ENCODE measurements around the gene CIPC.
A peak's percentile ranks its signal among the peaks of the same experiment; 100 is the strongest.

The CIPC gene, protein sequence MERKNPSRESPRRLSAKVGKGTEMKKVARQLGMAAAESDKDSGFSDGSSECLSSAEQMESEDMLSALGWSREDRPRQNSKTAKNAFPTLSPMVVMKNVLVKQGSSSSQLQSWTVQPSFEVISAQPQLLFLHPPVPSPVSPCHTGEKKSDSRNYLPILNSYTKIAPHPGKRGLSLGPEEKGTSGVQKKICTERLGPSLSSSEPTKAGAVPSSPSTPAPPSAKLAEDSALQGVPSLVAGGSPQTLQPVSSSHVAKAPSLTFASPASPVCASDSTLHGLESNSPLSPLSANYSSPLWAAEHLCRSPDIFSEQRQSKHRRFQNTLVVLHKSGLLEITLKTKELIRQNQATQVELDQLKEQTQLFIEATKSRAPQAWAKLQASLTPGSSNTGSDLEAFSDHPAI

GRCh38 chr14:77097700-77098528 is at the start of gene CIPC:
Gene CIPC, plus strand, starts transcription at chr14:77098258. Its CDS starts 7,451 bp downstream, at chr14:77105709.
- ATAC-seq (ENCODE audit: low read depth): peak; percentile 79
- H3K9me3 Mint-ChIP-seq: no peaks in the 10 kb centered on the region
- peak within 1 kb of the TSS; percentile 100 for H3K27ac Mint-ChIP-seq
- peak; percentile 93 to 99 for DNase-seq (ENCODE audit: low spot score in 2 of 2)
- peaks cover 3% of the 10 kb centered on the region for H3K36me3 Mint-ChIP-seq
- peaks cover 43% of the 10 kb centered on the region for H3K4me1 Mint-ChIP-seq
- no peaks in the 10 kb centered on the region for H3K27me3 Mint-ChIP-seq
- peak within 1 kb of the TSS; percentile 99 for H3K4me3 Mint-ChIP-seq

- H3K4me1 Mint-ChIP-seq: peaks cover 6% of the 10 kb centered on the region
- no peaks in the 10 kb centered on the region for H3K36me3 Mint-ChIP-seq
- no peaks in the 10 kb centered on the region for H3K27me3 Mint-ChIP-seq
- no peak for ATAC-seq (ENCODE audit: low read depth)
- H3K4me3 Mint-ChIP-seq: no peak overlapping the region
- no peaks in the 10 kb centered on the region for H3K9me3 Mint-ChIP-seq
- DNase-seq (ENCODE audit: low spot score in 2 of 2): no peak
- H3K27ac Mint-ChIP-seq: no peak overlapping the region
Measured at GRCh38 chr14:77051116-77051515, 46.9 kb upstream of the CIPC start.

- DNase-seq (ENCODE audit: low spot score in 2 of 2) (no peak), ATAC-seq (ENCODE audit: low read depth) (no peak)
- Mint-ChIP-seq H3K27ac (no peak overlapping the region), H3K4me1 (peaks cover 6% of the 10 kb centered on the region), H3K27me3 (no peaks in the 10 kb centered on the region), H3K36me3 (no peaks in the 10 kb centered on the region), H3K9me3 (no peaks in the 10 kb centered on the region), H3K4me3 (no peak overlapping the region)
Measured at GRCh38 chr14:77052281-77053044, 45.6 kb upstream of the CIPC start.

DNA sequence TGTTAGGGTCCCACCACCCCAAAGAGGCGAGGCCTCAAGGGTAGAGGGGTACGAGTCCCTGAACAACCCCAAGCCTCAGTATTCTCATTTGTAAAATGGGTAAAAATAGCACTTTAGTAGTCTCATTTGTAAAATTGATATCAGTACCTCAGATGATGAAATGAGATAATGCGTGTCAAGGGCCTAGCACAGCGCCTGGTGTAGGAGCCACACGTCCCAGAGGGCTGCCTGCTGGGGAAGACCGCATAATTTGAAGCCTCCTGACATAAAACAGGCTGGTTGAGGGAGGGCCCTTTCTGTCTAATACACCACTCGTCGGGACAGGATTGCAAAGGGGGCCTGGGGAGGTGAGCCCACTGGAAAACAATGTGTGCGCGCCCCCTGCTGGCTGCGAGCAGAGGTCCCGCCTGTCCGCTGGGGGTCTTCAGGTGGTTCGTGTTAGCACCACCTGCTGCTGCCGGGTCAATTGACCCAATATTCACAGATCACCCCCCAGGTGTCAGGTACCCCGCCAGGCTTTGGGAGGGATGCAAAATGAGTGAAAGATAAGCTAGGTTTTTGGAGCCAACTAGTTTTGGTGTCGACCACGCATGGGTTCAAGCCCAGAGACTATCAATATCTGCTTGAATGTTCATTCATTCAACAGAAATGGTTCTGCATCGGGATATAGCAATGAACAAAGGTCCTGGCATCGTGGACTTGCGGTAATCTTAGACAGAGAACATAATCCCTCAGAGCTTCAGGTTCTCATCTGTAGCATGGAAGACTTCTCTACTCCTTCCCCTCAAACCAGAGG is 44.8 kb upstream of the CIPC start:
- H3K27me3 Mint-ChIP-seq: no peaks in the 10 kb centered on the region
- H3K36me3 Mint-ChIP-seq: no peaks in the 10 kb centered on the region
- H3K4me1 Mint-ChIP-seq: peaks cover 6% of the 10 kb centered on the region
- peak overlapping the region; percentile 31 for H3K27ac Mint-ChIP-seq
- H3K9me3 Mint-ChIP-seq: no peaks in the 10 kb centered on the region
- H3K4me3 Mint-ChIP-seq: no peak overlapping the region
- peak; percentile 95 for ATAC-seq (ENCODE audit: low read depth)
- peak; percentile 75 to 76 for DNase-seq (ENCODE audit: low spot score in 2 of 2)

GRCh38 chr14:77055306-77055705 is 42.8 kb upstream of the CIPC start:
- H3K36me3 Mint-ChIP-seq: no peaks in the 10 kb centered on the region
- H3K9me3 Mint-ChIP-seq: no peaks in the 10 kb centered on the region
- no peak overlapping the region for H3K4me3 Mint-ChIP-seq
- H3K27ac Mint-ChIP-seq: no peak overlapping the region
- no peak for ATAC-seq (ENCODE audit: low read depth)
- no peaks in the 10 kb centered on the region for H3K27me3 Mint-ChIP-seq
- peaks cover 6% of the 10 kb centered on the region for H3K4me1 Mint-ChIP-seq
- no peak for DNase-seq (ENCODE audit: low spot score in 2 of 2)

DNA sequence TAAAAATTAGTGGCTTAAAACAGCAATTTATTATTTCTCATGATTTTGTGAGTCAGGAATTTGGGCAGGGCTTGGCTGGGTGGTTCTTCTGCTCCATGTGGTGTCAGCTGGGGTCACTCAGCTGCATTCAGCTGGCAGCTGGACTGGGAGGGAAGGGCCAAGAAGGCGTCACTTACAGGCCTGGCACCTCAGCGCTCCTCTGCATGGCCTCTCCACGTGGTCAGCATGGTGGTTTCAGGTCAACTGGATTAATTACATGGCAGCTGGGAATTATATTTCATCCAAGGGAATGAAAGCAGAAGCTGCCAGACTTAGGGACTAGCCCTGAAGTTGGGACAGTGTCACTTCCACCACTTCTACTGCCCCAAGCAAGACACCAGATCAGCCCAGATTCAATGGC is 42.1 kb upstream of the CIPC start:
- H3K4me1 Mint-ChIP-seq: peaks cover 6% of the 10 kb centered on the region
- no peaks in the 10 kb centered on the region for H3K27me3 Mint-ChIP-seq
- H3K36me3 Mint-ChIP-seq: no peaks in the 10 kb centered on the region
- no peak overlapping the region for H3K27ac Mint-ChIP-seq
- DNase-seq (ENCODE audit: low spot score in 2 of 2) (no peak), ATAC-seq (ENCODE audit: low read depth) (no peak)
- H3K4me3 Mint-ChIP-seq: no peak overlapping the region
- H3K9me3 Mint-ChIP-seq: no peaks in the 10 kb centered on the region

- H3K27me3 Mint-ChIP-seq: no peaks in the 10 kb centered on the region
- ATAC-seq (ENCODE audit: low read depth) (no peak), DNase-seq (ENCODE audit: low spot score in 2 of 2) (no peak)
- peaks cover 3% of the 10 kb centered on the region for H3K4me1 Mint-ChIP-seq
- no peaks in the 10 kb centered on the region for H3K36me3 Mint-ChIP-seq
- H3K4me3 Mint-ChIP-seq: no peak overlapping the region
- H3K27ac Mint-ChIP-seq: no peak overlapping the region
- H3K9me3 Mint-ChIP-seq: no peaks in the 10 kb centered on the region
Measured at GRCh38 chr14:77058117-77058516, 39.9 kb upstream of the CIPC start.

DNA sequence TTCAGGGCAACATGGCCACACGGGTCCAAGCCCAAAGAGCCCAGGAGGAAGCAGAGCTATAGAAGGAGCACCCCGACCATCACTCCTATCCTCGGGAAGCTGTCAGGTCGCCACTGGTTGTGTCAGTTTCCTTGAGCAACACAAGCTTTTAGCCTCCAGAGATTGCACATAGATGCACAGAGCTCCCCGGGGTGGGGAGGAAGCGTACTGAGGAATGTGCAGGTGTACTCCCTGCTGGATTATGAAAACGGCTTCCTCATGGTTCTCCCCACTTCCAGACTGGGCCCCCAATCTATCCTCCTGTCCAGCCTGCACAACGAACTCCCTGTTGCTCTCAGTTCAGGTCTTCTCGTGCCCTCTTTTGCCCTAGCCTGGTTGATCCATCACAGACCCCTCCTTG is 39.3 kb upstream of the CIPC start:
- ATAC-seq (ENCODE audit: low read depth) (no peak), DNase-seq (ENCODE audit: low spot score in 2 of 2) (no peak)
- Mint-ChIP-seq H3K27ac (no peak overlapping the region), H3K36me3 (no peaks in the 10 kb centered on the region), H3K4me3 (no peak overlapping the region), H3K4me1 (peaks cover 7% of the 10 kb centered on the region), H3K27me3 (no peaks in the 10 kb centered on the region), H3K9me3 (no peaks in the 10 kb centered on the region)

- H3K27ac Mint-ChIP-seq: no peak overlapping the region
- peaks cover 8% of the 10 kb centered on the region for H3K4me1 Mint-ChIP-seq
- H3K4me3 Mint-ChIP-seq: no peak overlapping the region
- no peaks in the 10 kb centered on the region for H3K36me3 Mint-ChIP-seq
- no peak for DNase-seq (ENCODE audit: low spot score in 2 of 2)
- no peak for ATAC-seq (ENCODE audit: low read depth)
- no peaks in the 10 kb centered on the region for H3K27me3 Mint-ChIP-seq
- no peaks in the 10 kb centered on the region for H3K9me3 Mint-ChIP-seq
Measured at GRCh38 chr14:77059276-77059915, 38.7 kb upstream of the CIPC start.

DNA sequence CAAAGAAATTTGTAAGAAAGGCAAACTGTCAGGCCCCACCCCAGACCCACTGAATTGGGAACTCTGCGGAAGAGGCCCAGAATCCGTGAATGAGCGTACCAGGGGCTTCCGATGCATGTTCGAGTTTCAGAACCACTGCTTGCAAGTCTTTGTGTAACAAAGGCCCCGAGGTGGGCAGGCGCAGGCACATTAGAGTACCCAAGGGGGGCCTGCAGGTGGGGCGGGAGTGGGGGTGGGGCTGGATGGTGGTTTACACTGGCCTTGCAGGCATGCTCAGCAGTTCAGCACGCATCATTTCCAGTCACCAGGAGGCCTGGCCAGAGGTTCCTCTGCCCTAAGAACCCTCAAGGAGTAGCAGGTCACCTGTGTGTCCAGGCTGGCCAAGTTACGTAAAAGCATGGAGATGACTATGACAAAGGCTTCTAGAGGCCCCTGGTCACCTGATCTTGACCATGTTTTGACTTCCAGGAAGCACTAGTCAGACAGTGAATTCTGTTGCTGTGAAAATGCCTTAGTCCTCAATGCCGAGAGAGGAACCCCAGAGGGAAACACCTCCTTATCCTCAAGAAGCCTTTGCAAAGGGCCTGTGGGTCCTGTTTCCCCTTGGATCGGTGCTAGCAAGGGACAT is 36.3 kb upstream of the CIPC start:
- Mint-ChIP-seq H3K4me1 (peaks cover 22% of the 10 kb centered on the region), H3K27me3 (no peaks in the 10 kb centered on the region), H3K4me3 (no peak overlapping the region), H3K36me3 (no peaks in the 10 kb centered on the region), H3K9me3 (no peaks in the 10 kb centered on the region), H3K27ac (no peak overlapping the region)
- DNase-seq (ENCODE audit: low spot score in 2 of 2) (no peak), ATAC-seq (ENCODE audit: low read depth) (no peak)

DNA sequence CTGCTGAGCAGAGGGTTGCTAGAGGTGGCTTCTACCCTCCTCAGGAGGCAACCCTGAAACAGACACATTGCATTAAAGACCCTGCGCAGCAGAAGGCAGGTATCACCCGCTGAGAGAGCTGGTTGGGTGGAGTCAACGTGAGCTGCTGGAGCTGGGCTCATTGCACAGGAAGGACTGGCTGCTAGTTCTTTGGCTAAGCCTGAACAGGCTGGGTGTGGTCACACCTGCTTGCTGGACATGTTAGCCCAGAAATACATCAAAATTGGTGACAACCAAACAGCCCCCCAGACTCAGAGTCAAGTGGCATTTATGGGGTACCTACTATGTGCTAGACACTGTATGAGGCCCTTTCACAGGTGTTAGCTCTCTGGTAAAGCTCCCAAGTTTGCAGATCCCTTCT is 35.8 kb upstream of the CIPC start:
- Mint-ChIP-seq H3K27ac (no peak overlapping the region), H3K4me3 (no peak overlapping the region), H3K4me1 (peaks cover 22% of the 10 kb centered on the region), H3K9me3 (no peaks in the 10 kb centered on the region), H3K27me3 (no peaks in the 10 kb centered on the region), H3K36me3 (no peaks in the 10 kb centered on the region)
- DNase-seq (ENCODE audit: low spot score in 2 of 2) (no peak), ATAC-seq (ENCODE audit: low read depth) (no peak)

DNA sequence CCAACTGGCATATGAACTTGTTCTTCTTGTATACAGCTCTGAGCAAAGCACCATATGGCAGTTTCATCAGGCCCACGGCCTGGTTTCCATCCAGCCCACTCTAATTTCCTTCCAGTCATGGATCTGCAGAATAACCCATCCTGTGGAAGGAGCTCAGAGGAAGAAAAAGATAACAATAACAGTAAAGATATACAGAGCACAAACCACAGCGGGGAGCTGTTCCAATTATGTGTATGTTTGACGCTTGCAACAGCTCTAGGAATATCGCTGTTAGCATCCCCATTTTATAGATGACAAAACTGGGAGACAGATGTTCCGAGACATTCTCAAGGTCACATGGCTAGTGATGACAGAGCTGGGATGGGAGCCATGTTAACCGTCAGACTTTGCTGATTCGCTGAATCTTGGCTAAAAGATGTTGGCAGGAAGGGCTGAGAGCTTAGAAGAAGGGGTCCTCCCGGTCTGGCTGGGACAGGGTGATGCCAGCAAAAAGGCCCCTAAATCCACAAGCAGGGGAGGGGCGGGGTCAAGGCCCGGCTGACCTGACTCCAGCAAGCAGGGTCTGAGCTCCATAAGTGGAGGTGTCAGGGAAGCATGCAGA is 34.4 kb upstream of the CIPC start:
- DNase-seq (ENCODE audit: low spot score in 2 of 2) (no peak), ATAC-seq (ENCODE audit: low read depth) (no peak)
- H3K27ac Mint-ChIP-seq: no peak overlapping the region
- H3K4me3 Mint-ChIP-seq: no peak overlapping the region
- H3K9me3 Mint-ChIP-seq: no peaks in the 10 kb centered on the region
- H3K27me3 Mint-ChIP-seq: no peaks in the 10 kb centered on the region
- H3K4me1 Mint-ChIP-seq: peaks cover 24% of the 10 kb centered on the region
- no peaks in the 10 kb centered on the region for H3K36me3 Mint-ChIP-seq
